Heart left ventricle (tissue), 13 donors: Measurements from ENCODE around the gene PSMA6.

Source experiments
- CTCF ChIP-seq, 12 donors: fragments of 200-600 bp; sonication (generic) in 4 of 12; IDR thresholded peaks; one replicate each; pipeline versions ENCODE4 v1.5.0 to v1.8.0; 2018 to 2022; ENCODE audit warnings: antibody characterized with exemption in 12 of 12, mild to moderate bottlenecking in 5 of 12
- POLR2A ChIP-seq, 2 donors: fragments of 450-650 bp; IDR thresholded peaks; one replicate each; pipeline ENCODE4 v1.6.1; 2017; ENCODE audit warnings: antibody characterized with exemption in 2 of 2, mild to moderate bottlenecking in 2 of 2, moderate library complexity in 2 of 2
- donor health status: ischemic (EF 13 %, LVEDD 7.1; RV severe dilation, severe dysfunction).
- donor health status: DM: no; HTN: yes; CAD: no.
- donor health status: DM: no; HTN: no; CAD: no.
- donor health status: ischemic (EF 25% LVEDD 6.9; RV normal size, moderate dysfunction).
- donor health status: ischemic (EF 25% LVEDD 5.7; RV mildly dilated, moderate dysfunction).
- donor health status: ischemic (EF 35%, LVEDD 5.7; RV mildly dilated, moderate dysfunction).
- donor health status: nonischemic (EF 11% LVEDD 7.7; RV severe dilation, severe dysfunction).
- donor health status: DM: yes; HTN: yes; CAD: no.
- donor health status: PGD.
- donor health status: ischemic (EF 29% LVEDD 5.4; RV normal size, mild dysfunction).
- donor health status: nonischemic (EF 23%, LVEDD 6.1; RV moderate dilation, normal function).

- TF ChIP-seq CTCF (IDR thresholded peaks at IDR 0.05) = no peak
- no peak for TF ChIP-seq POLR2A (IDR thresholded peaks at IDR 0.05)
Observed at GRCh38 chr14:35343702-35344101, 51.5 kb downstream of the PSMA6 start.
